K562 (cell line): ENCODE measurements around the gene BMP8B. TPM values are rescaled to one million over a fixed set of nuclear protein-coding genes. Genes with fewer than 3 reads are reported as not detected.

ENCODE experiments used
- BACH1 ChIP-seq: fragments of 200-800 bp; sonication (Bioruptor generic); IDR thresholded peaks from 2 replicates; pipeline ENCODE4 v1.6.1; 2016; ENCODE audit warnings: missing genetic modification characterization, missing compliant biosample characterization
- BRD9 ChIP-seq: fragments of 450-650 bp; IDR thresholded peaks from 2 replicates; pipeline ENCODE4 v1.6.1; 2018; ENCODE audit warnings: low read depth; ENCODE audit not compliant: partially characterized antibody
- CBX5 ChIP-seq: IDR thresholded peaks from 2 replicates; pipeline ENCODE4 v1.6.1; 2014; ENCODE audit warnings: low read depth, borderline replicate concordance
- CCNT2 ChIP-seq: IDR thresholded peaks from 2 replicates; pipeline ENCODE4 v1.6.1; 2011; ENCODE audit warnings: borderline replicate concordance, low read depth, mild to moderate bottlenecking, moderate library complexity, mixed read lengths, low read length; ENCODE audit not compliant: insufficient read length; ENCODE audit errors: extremely low read depth
- CEBPB ChIP-seq: fragments of 450-650 bp; IDR thresholded peaks from 2 replicates; pipeline ENCODE4 v1.6.1; 2016; ENCODE audit warnings: missing genetic modification characterization, missing compliant biosample characterization
- GTF2E2 ChIP-seq: fragments of 200-800 bp; sonication (Bioruptor generic); IDR thresholded peaks from 2 replicates; pipeline ENCODE4 v1.6.1; 2016; ENCODE audit warnings: missing genetic modification characterization, missing compliant biosample characterization
- HCFC1 ChIP-seq: IDR thresholded peaks from 2 replicates; pipeline ENCODE4 v1.6.1; 2012; ENCODE audit warnings: low read depth, low read length, improper control_type of control experiment
- HIVEP1 ChIP-seq: fragments of 250-450 bp; sonication (Bioruptor Pico); IDR thresholded peaks from 2 replicates; pipeline ENCODE4 v1.4.0; 2020; ENCODE audit warnings: mild to moderate bottlenecking
- U2AF2 ChIP-seq: fragments of 200-400 bp; formaldehyde crosslinking; optimal IDR thresholded peaks from 2 replicates; pipeline ENCODE3; 2017; ENCODE audit warnings: low read depth, mild to moderate bottlenecking, low read length
- ZFPM2 ChIP-seq: fragments of 250-450 bp; sonication (Bioruptor Pico); IDR thresholded peaks from 2 replicates; pipeline ENCODE4 v1.5.1; 2022; ENCODE audit warnings: mild to moderate bottlenecking
- ZNF445 ChIP-seq: fragments of 250-450 bp; sonication (Bioruptor Pico); IDR thresholded peaks from 2 replicates; pipeline ENCODE4 v1.4.0; 2020; ENCODE audit warnings: low read depth, mild to moderate bottlenecking, moderate library complexity
- ZNF583 ChIP-seq: fragments of 250-450 bp; sonication (Bioruptor Pico); IDR thresholded peaks from 2 replicates; pipeline ENCODE4 v1.4.0; 2020
- polyA plus RNA-seq, 8 experiments: library from polyadenylated mRNA; depleted of rRNA in 4 of 8; stranded (reverse) in 5 of 8; unstranded in 3 of 8; fragments of >200 nt; fragmentation: Nextera tagmentation in 2 of 8; fragmentation: Illumina TruSeq in 1 of 8; extraction: Ambion mirVana in 2 of 8; extraction: Trizol in 1 of 8; gene quantifications; 2 replicates each; pipeline versions ENCODE4 v1.2.1 to v1.2.3, GENCODE V29; 2011 to 2014; ENCODE audit warnings: inconsistent platforms in 1 of 8, missing spikeins in 1 of 8
- total RNA-seq, 7 experiments: library from RNA; depleted of rRNA in 6 of 7; stranded (reverse); fragments of >200 nt in 6 of 7; fragmentation: Illumina TruSeq in 2 of 7; extraction: Trizol in 2 of 7; gene quantifications; 2 replicates each; pipeline versions ENCODE4 v1.2.1 to v1.2.3, GENCODE V29; 2011 to 2021; ENCODE audit warnings: low replicate concordance in 1 of 7
- TF ChIP-seq, protein P1 (sequence below): fragments of 450-650 bp; formaldehyde crosslinking; IDR thresholded peaks from 2 replicates; pipeline ENCODE4 v1.4.0; 2020; ENCODE audit warnings: mild to moderate bottlenecking

BMP8B gene
- total and polyA plus RNA-seq, 9 of the 15 experiments (the other 6 are each of a cell fraction or from before 2014, with no cell fraction given): 0.03 to 0.33 (median 0.14) TPM

DNA sequence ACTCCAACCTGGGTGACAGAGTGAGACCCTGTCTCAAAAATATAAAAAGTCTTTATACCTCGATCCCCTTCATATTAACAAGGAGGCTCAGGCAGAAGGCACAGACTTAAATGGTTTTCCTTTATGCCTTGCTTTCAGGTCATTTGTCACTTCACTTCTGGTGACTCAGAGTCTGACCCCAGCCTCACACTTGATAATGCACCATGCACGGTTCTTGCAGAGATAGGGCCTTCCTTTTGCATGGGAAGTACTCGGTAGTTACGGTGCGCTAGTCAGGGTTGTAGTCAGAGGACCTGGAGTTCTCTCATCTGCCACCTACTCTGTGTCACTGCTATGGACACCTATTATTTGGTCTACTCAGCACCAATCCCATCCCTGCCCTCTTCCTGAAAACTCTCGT lies 43.6 kb upstream of the BMP8B start (continued):
- no peak for TF ChIP-seq GTF2E2
- no peak for TF ChIP-seq BACH1 (tag)
- TF ChIP-seq CBX5: no peak
- no peak for TF ChIP-seq HIVEP1 (CRISPR knock-in tag)
- no peak for TF ChIP-seq CCNT2
- TF ChIP-seq CEBPB (tag): no peak
- TF ChIP-seq U2AF2: no peak
- TF ChIP-seq, protein P1, sequence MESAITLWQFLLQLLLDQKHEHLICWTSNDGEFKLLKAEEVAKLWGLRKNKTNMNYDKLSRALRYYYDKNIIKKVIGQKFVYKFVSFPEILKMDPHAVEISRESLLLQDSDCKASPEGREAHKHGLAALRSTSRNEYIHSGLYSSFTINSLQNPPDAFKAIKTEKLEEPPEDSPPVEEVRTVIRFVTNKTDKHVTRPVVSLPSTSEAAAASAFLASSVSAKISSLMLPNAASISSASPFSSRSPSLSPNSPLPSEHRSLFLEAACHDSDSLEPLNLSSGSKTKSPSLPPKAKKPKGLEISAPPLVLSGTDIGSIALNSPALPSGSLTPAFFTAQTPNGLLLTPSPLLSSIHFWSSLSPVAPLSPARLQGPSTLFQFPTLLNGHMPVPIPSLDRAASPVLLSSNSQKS (CRISPR knock-in tag): no peak
- no peak for TF ChIP-seq BRD9
- TF ChIP-seq ZNF583 (CRISPR knock-in tag): no peak
- no peak for TF ChIP-seq HCFC1
- no peak for TF ChIP-seq ZFPM2 (CRISPR knock-in tag)
- no peak for TF ChIP-seq ZNF445
